T1000 (cell line): ENCODE data around the gene KCNJ12.
"Not testable (repeated sequence)": the region's sequence is repeated elsewhere in the genome, so short reads cannot be mapped to it uniquely, and the experiment has no call there.

Experiments used
- DNase-seq: peaks from one replicate; lab custom pipeline; 2025; ENCODE audit warnings: mixed read lengths; lab: John Stamatoyannopoulos, UW

Gene KCNJ12

GRCh38 chr17:21349358-21350050 lies 26.7 kb upstream of the KCNJ12 start:
- DNase-seq = not testable (repeated sequence)

GRCh38 chr17:21350495-21350894 lies 25.7 kb upstream of the KCNJ12 start:
- DNase-seq = not testable (repeated sequence)

GRCh38 chr17:21351366-21352065 lies 24.6 kb upstream of the KCNJ12 start:
- DNase-seq = no peak

GRCh38 chr17:21352221-21352980 lies 23.8 kb upstream of the KCNJ12 start:
- DNase-seq = no peak

- no peak for DNase-seq
Observed at GRCh38 chr17:21352981-21353265, 23.2 kb upstream of the KCNJ12 start.

GRCh38 chr17:21353326-21354010 lies 22.7 kb upstream of the KCNJ12 start:
- no peak for DNase-seq

GRCh38 chr17:21354796-21355385 lies 21.3 kb upstream of the KCNJ12 start:
- no peak for DNase-seq

- DNase-seq = no peak
Observed at GRCh38 chr17:21355586-21355985, 20.6 kb upstream of the KCNJ12 start.

GRCh38 chr17:21356537-21357127 lies 19.5 kb upstream of the KCNJ12 start:
- DNase-seq = no peak

GRCh38 chr17:21357281-21357680 lies 18.9 kb upstream of the KCNJ12 start:
- DNase-seq = no peak

GRCh38 chr17:21357696-21358656 lies 18.2 kb upstream of the KCNJ12 start:
- DNase-seq = no peak

GRCh38 chr17:21358682-21359482 lies 17.3 kb upstream of the KCNJ12 start:
- DNase-seq = no peak

- no peak for DNase-seq
Observed at GRCh38 chr17:21359483-21359840, 16.7 kb upstream of the KCNJ12 start.

GRCh38 chr17:21360048-21360447 lies 16.1 kb upstream of the KCNJ12 start:
- no peak for DNase-seq

GRCh38 chr17:21361020-21361809 lies 14.9 kb upstream of the KCNJ12 start:
- DNase-seq = no peak

- no peak for DNase-seq
Observed at GRCh38 chr17:21362331-21362931, 13.7 kb upstream of the KCNJ12 start.

- no peak for DNase-seq
Observed at GRCh38 chr17:21363776-21364642, 12.1 kb upstream of the KCNJ12 start.

GRCh38 chr17:21365016-21365415 lies 11.1 kb upstream of the KCNJ12 start:
- no peak for DNase-seq
